Measurements from ENCODE around the gene FIG4.

- no peak for TF ChIP-seq CTCF (IDR thresholded peaks at IDR 0.05)
- no peak for TF ChIP-seq E2F4 (CRISPR knock-in tag; IDR thresholded peaks at IDR 0.05; ENCODE audit: borderline replicate concordance, low read depth)
- no peak for TF ChIP-seq HMGXB4 (CRISPR knock-in tag; IDR thresholded peaks at IDR 0.05)
- no peak for TF ChIP-seq USF2 (CRISPR knock-in tag; IDR thresholded peaks at IDR 0.05)
- no peak for TF ChIP-seq ATF2 (CRISPR knock-in tag; IDR thresholded peaks at IDR 0.05; ENCODE audit: borderline replicate concordance, low read depth)
- no peak for TF ChIP-seq JUN (CRISPR knock-in tag; IDR thresholded peaks at IDR 0.05)
- TF ChIP-seq USF1 (CRISPR knock-in tag; IDR thresholded peaks at IDR 0.05), result no peak
- no peak for TF ChIP-seq MLX (CRISPR knock-in tag; IDR thresholded peaks at IDR 0.05)
- TF ChIP-seq NR3C1 (CRISPR knock-in tag; conservative IDR thresholded peaks at IDR 0.05; ENCODE audit: low read depth), result no peak
- TF ChIP-seq ARID4B (CRISPR knock-in tag; IDR thresholded peaks at IDR 0.05; ENCODE audit: borderline replicate concordance), result no peak
- TF ChIP-seq TEAD4 (CRISPR knock-in tag; IDR thresholded peaks at IDR 0.05), result no peak
- no peak for TF ChIP-seq FOXK1 (CRISPR knock-in tag; IDR thresholded peaks at IDR 0.05)
- TF ChIP-seq CREB1 (CRISPR knock-in tag; IDR thresholded peaks at IDR 0.05), result no peak
- no peak for TF ChIP-seq ZNF232 (CRISPR knock-in tag; IDR thresholded peaks at IDR 0.05)
Observed at GRCh38 chr6:109695468-109695867, 4.4 kb downstream of the FIG4 start.

All from WTC11 (cell line).